Peyer's patch (tissue), 4 donors: ENCODE measurements around the gene ACOT6.

Experiments
- CTCF ChIP-seq, 6 experiments: fragments of 450-650 bp in 4 of 6; fragments of 200-600 bp in 2 of 6; sonication (generic) in 1 of 6; IDR thresholded peaks; one replicate each; pipeline ENCODE4 v1.5.1; 2017 to 2019; ENCODE audit warnings: antibody characterized with exemption in 6 of 6, mild to moderate bottlenecking in 3 of 6, moderate library complexity in 1 of 6
- POLR2A ChIP-seq, 2 donors: fragments of 450-650 bp; IDR thresholded peaks; one replicate each; pipeline ENCODE4 v1.5.1; 2017; ENCODE audit warnings: antibody characterized with exemption in 2 of 2, mild to moderate bottlenecking in 2 of 2, moderate library complexity in 2 of 2

- TF ChIP-seq CTCF (IDR thresholded peaks at IDR 0.05) (no peak), POLR2A (IDR thresholded peaks at IDR 0.05) (no peak)
These were observed 23.6 kb upstream of the ACOT6 start for GRCh38 chr14:73588695-73589094.
